SK-N-SH treated with all-trans-retinoic acid at 6 μM for 48 hours (cell line): ENCODE results near the gene PLCB1.

Experiments used
- ATAC-seq: fragments of 200-7000 bp; cut with Tn5 transposase; 3 replicates; pipeline ENCODE4 v1.9.1; 2020; ENCODE audit warnings: mild to moderate bottlenecking, moderate library complexity
- ARNTL ChIP-seq: fragments of 450-650 bp; formaldehyde crosslinking; IDR thresholded peaks from 2 replicates; pipeline ENCODE4 v1.5.0; 2020; ENCODE audit warnings: low read depth, mild to moderate bottlenecking, moderate library complexity, borderline replicate concordance
- BACH2 ChIP-seq: fragments of 250-450 bp; sonication (Bioruptor Pico); IDR thresholded peaks from 2 replicates; pipeline ENCODE4 v1.9.0; 2021; ENCODE audit warnings: mild to moderate bottlenecking, borderline replicate concordance
- CSDC2 ChIP-seq: fragments of 250-450 bp; sonication (Bioruptor Pico); IDR thresholded peaks from 2 replicates; pipeline ENCODE4 v1.5.0; 2020; ENCODE audit warnings: mild to moderate bottlenecking, moderate library complexity
- CSRNP3 ChIP-seq: fragments of 250-450 bp; sonication (Bioruptor Pico); IDR thresholded peaks from 2 replicates; pipeline ENCODE4 v1.5.1; 2021; ENCODE audit warnings: mild to moderate bottlenecking, moderate library complexity
- ESRRG ChIP-seq: fragments of 250-450 bp; sonication (Bioruptor Pico); IDR thresholded peaks from 2 replicates; pipeline ENCODE4 v1.6.1; 2021; ENCODE audit warnings: mild to moderate bottlenecking
- GLIS3 ChIP-seq: fragments of 250-450 bp; sonication (Bioruptor Pico); IDR thresholded peaks from 2 replicates; pipeline ENCODE4 v1.5.0; 2020; ENCODE audit warnings: mild to moderate bottlenecking, moderate library complexity
- ISL1 ChIP-seq: fragments of 250-450 bp; sonication (Bioruptor Pico); IDR thresholded peaks from 2 replicates; pipeline ENCODE4 v2.1.2; 2022; ENCODE audit warnings: mild to moderate bottlenecking, moderate library complexity
- OSR1 ChIP-seq: fragments of 250-450 bp; sonication (Bioruptor Pico); IDR thresholded peaks from 2 replicates; pipeline ENCODE4 v1.8.0; 2022; ENCODE audit warnings: moderate library complexity, mild to moderate bottlenecking, inconsistent platforms
- RARB ChIP-seq: fragments of 250-450 bp; sonication (Bioruptor Pico); IDR thresholded peaks from 2 replicates; pipeline ENCODE4 v1.8.0; 2021; ENCODE audit warnings: mild to moderate bottlenecking, moderate library complexity
- TCF4 ChIP-seq: fragments of 250-450 bp; sonication (Bioruptor Pico); IDR thresholded peaks from 2 replicates; pipeline ENCODE4 v1.8.0; 2021; ENCODE audit warnings: mild to moderate bottlenecking, moderate library complexity, borderline replicate concordance
- TOX ChIP-seq: fragments of 250-450 bp; sonication (Bioruptor Pico); IDR thresholded peaks from 2 replicates; pipeline ENCODE4 v1.8.0; 2021; ENCODE audit warnings: mild to moderate bottlenecking, moderate library complexity, borderline replicate concordance
- ZC3H10 ChIP-seq: fragments of 250-450 bp; sonication (Bioruptor Pico); IDR thresholded peaks from 2 replicates; pipeline ENCODE4 v1.5.1; 2021; ENCODE audit warnings: mild to moderate bottlenecking, moderate library complexity
- ZFP3 ChIP-seq: fragments of 250-450 bp; sonication (Bioruptor Pico); IDR thresholded peaks from 2 replicates; pipeline ENCODE4 v1.5.0; 2020; ENCODE audit warnings: mild to moderate bottlenecking, moderate library complexity
- ZFP30 ChIP-seq: fragments of 450-650 bp; formaldehyde crosslinking; IDR thresholded peaks from 2 replicates; pipeline ENCODE4 v1.5.0; 2022; ENCODE audit warnings: mild to moderate bottlenecking, moderate library complexity
- ZNF565 ChIP-seq: fragments of 450-650 bp; formaldehyde crosslinking; conservative IDR thresholded peaks from 2 replicates; pipeline ENCODE4 v1.5.0; 2020; ENCODE audit warnings: low read depth, mild to moderate bottlenecking, moderate library complexity
- ZNF70 ChIP-seq: fragments of 450-650 bp; formaldehyde crosslinking; IDR thresholded peaks from 2 replicates; pipeline ENCODE4 v1.5.0; 2020; ENCODE audit warnings: mild to moderate bottlenecking, moderate library complexity
- ZNF8 ChIP-seq: fragments of 450-650 bp; formaldehyde crosslinking; IDR thresholded peaks from 2 replicates; pipeline ENCODE4 v1.5.0; 2020; ENCODE audit warnings: mild to moderate bottlenecking, moderate library complexity
- TF ChIP-seq, protein P1 (sequence below): fragments of 250-450 bp; sonication (Bioruptor Pico); IDR thresholded peaks from 2 replicates; pipeline ENCODE4 v1.8.0; 2021; ENCODE audit warnings: low read depth, mild to moderate bottlenecking, moderate library complexity, borderline replicate concordance
- TF ChIP-seq, protein P2 (sequence below): fragments of 250-450 bp; sonication (Bioruptor Pico); IDR thresholded peaks from 2 replicates; pipeline ENCODE4 v1.5.1; 2020; ENCODE audit warnings: low read depth, mild to moderate bottlenecking, moderate library complexity
- TF ChIP-seq, protein P3 (sequence below): fragments of 250-450 bp; sonication (Bioruptor Pico); IDR thresholded peaks from 2 replicates; pipeline ENCODE4 v1.5.0; 2020; ENCODE audit warnings: mild to moderate bottlenecking, moderate library complexity
- TF ChIP-seq, protein P4 (sequence below): fragments of 250-450 bp; sonication (Bioruptor Pico); IDR thresholded peaks from 2 replicates; pipeline ENCODE4 v1.8.0; 2020; ENCODE audit warnings: mild to moderate bottlenecking, moderate library complexity, borderline replicate concordance

The PLCB1 gene

DNA sequence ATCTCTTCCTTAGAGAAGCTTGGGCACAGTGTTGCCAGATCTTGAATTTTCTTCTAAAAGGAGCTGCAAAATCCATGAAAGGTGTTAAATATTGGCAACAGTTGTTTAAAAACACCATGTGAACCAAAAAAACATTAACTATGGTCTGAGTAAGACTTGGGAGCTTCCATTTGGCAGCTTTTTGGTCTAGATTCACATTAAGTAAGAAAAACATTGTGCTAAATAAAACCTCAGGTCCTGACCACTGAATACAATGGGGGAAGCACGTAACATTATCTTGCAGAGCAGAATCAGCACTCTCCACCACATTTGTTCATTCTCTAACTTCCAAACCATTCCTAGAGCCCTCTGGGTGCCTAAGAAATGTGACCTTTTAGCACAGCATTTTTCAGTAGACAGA, 499.2 kb downstream of the PLCB1 start:
- TF ChIP-seq CSRNP3 (CRISPR knock-in tag) = no peak
- TF ChIP-seq TCF4 (CRISPR knock-in tag) = no peak
- no peak for TF ChIP-seq ZNF565 (CRISPR knock-in tag)
- no peak for TF ChIP-seq ESRRG (CRISPR knock-in tag)
- no peak for TF ChIP-seq OSR1 (CRISPR knock-in tag)
- TF ChIP-seq, protein P1, sequence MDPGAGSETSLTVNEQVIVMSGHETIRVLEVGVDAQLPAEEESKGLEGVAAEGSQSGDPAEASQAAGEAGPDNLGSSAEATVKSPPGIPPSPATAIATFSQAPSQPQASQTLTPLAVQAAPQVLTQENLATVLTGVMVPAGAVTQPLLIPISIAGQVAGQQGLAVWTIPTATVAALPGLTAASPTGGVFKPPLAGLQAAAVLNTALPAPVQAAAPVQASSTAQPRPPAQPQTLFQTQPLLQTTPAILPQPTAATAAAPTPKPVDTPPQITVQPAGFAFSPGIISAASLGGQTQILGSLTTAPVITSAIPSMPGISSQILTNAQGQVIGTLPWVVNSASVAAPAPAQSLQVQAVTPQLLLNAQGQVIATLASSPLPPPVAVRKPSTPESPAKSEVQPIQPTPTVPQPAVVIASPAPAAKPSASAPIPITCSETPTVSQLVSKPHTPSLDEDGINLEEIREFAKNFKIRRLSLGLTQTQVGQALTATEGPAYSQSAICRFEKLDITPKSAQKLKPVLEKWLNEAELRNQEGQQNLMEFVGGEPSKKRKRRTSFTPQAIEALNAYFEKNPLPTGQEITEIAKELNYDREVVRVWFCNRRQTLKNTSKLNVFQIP (CRISPR knock-in tag) = no peak
- TF ChIP-seq, protein P2, sequence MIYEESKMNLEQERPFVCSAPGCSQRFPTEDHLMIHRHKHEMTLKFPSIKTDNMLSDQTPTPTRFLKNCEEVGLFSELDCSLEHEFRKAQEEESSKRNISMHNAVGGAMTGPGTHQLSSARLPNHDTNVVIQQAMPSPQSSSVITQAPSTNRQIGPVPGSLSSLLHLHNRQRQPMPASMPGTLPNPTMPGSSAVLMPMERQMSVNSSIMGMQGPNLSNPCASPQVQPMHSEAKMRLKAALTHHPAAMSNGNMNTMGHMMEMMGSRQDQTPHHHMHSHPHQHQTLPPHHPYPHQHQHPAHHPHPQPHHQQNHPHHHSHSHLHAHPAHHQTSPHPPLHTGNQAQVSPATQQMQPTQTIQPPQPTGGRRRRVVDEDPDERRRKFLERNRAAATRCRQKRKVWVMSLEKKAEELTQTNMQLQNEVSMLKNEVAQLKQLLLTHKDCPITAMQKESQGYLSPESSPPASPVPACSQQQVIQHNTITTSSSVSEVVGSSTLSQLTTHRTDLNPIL (CRISPR knock-in tag) = no peak
- TF ChIP-seq, protein P3, sequence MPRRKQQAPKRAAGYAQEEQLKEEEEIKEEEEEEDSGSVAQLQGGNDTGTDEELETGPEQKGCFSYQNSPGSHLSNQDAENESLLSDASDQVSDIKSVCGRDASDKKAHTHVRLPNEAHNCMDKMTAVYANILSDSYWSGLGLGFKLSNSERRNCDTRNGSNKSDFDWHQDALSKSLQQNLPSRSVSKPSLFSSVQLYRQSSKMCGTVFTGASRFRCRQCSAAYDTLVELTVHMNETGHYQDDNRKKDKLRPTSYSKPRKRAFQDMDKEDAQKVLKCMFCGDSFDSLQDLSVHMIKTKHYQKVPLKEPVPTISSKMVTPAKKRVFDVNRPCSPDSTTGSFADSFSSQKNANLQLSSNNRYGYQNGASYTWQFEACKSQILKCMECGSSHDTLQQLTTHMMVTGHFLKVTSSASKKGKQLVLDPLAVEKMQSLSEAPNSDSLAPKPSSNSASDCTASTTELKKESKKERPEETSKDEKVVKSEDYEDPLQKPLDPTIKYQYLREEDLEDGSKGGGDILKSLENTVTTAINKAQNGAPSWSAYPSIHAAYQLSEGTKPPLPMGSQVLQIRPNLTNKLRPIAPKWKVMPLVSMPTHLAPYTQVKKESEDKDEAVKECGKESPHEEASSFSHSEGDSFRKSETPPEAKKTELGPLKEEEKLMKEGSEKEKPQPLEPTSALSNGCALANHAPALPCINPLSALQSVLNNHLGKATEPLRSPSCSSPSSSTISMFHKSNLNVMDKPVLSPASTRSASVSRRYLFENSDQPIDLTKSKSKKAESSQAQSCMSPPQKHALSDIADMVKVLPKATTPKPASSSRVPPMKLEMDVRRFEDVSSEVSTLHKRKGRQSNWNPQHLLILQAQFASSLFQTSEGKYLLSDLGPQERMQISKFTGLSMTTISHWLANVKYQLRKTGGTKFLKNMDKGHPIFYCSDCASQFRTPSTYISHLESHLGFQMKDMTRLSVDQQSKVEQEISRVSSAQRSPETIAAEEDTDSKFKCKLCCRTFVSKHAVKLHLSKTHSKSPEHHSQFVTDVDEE (CRISPR knock-in tag) = no peak
- no peak for TF ChIP-seq ZNF70
- TF ChIP-seq BACH2 (CRISPR knock-in tag) = no peak
- no peak for TF ChIP-seq GLIS3
- no peak for TF ChIP-seq ZFP3
- no peak for TF ChIP-seq ZNF8 (CRISPR knock-in tag)
- no peak for TF ChIP-seq RARB (CRISPR knock-in tag)
- TF ChIP-seq, protein P4, sequence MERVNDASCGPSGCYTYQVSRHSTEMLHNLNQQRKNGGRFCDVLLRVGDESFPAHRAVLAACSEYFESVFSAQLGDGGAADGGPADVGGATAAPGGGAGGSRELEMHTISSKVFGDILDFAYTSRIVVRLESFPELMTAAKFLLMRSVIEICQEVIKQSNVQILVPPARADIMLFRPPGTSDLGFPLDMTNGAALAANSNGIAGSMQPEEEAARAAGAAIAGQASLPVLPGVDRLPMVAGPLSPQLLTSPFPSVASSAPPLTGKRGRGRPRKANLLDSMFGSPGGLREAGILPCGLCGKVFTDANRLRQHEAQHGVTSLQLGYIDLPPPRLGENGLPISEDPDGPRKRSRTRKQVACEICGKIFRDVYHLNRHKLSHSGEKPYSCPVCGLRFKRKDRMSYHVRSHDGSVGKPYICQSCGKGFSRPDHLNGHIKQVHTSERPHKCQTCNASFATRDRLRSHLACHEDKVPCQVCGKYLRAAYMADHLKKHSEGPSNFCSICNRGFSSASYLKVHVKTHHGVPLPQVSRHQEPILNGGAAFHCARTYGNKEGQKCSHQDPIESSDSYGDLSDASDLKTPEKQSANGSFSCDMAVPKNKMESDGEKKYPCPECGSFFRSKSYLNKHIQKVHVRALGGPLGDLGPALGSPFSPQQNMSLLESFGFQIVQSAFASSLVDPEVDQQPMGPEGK (CRISPR knock-in tag) = no peak
- no peak for TF ChIP-seq TOX
- no peak for TF ChIP-seq ISL1 (CRISPR knock-in tag)
- TF ChIP-seq ZFP30 (CRISPR knock-in tag) = no peak
- no peak for TF ChIP-seq ZC3H10 (CRISPR knock-in tag)
- TF ChIP-seq ARNTL (CRISPR knock-in tag) = no peak
- no peak for ATAC-seq

GRCh38 chr20:8633366-8633765, 501.3 kb downstream of the PLCB1 start:
- TF ChIP-seq ISL1 (CRISPR knock-in tag) = peak; percentile 59; the same call in 1 of the 2 replicates
- TF ChIP-seq, protein P1 (CRISPR knock-in tag) = no peak
- ATAC-seq = peak; percentile 80

GRCh38 chr20:8635048-8635572, 503.0 kb downstream of the PLCB1 start:
- TF ChIP-seq ESRRG (CRISPR knock-in tag) (no peak), CSDC2 (CRISPR knock-in tag) (no peak)
- no peak for ATAC-seq
